DMS 273 treated with DMSO at 0.1 percent for 48 hours (cell line): ENCODE data around the gene CCDC136.

Experiments
- DNase-seq: peaks from one replicate; lab custom pipeline; 2025; lab: John Stamatoyannopoulos, UW

CCDC136 gene

DNA sequence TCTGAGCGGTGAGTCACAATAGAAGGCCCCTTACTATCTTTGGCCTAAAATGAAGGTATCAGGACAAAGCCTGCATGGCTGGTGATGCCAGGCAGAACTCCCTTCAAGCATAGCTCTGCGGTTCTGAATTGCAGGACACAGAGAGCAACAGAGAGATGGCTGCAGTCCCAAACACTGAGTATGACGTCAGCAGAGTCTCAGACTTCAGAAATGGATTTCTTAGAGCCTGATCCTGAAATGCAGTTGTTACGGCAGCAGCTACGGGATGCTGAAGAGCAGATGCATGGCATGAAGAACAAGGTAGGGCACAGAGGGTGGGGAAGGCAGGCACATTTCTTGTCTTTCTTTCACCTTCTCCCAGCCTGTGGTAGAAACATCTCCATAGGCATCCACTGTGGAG lies 13.5 kb downstream of the CCDC136 start:
- DNase-seq: no peak

DNA sequence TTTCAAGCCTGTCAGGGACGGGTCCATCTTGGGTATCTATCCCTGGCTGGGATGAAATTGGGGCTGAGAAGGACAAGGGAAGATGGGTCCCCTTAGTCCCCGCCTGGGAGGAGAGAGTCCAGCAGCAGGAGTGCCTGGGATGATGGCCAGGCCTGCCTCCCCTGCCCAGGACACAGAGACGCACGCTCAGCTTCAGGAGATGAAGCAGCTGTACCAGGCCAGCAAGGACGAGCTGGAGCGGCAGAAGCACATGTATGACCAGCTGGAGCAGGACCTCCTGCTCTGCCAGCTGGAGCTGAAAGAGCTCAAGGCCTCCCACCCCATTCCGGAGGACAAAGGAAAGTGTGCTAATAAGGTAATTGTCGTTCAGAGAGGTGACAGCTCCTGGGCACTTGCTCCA lies 15.4 kb downstream of the CCDC136 start:
- no peak for DNase-seq

DNA sequence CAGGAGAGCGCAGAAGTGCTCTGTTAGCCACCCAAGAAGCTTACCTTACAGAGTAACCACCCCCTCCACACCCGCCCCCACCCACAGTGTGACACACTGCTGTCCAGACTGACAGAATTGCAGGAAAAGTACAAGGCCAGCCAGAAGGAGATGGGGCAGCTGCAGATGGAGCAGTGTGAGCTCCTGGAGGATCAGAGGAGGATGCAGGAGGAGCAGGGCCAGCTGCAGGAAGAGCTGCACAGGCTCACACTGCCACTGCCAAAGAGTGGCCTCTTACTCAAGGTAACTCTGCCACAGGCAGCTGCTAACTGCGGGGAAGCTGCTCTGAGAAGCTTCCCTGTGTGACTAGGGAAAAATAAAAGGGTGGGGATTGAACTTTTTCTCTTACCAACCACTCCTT lies 17.6 kb downstream of the CCDC136 start:
- DNase-seq: no peak

DNA sequence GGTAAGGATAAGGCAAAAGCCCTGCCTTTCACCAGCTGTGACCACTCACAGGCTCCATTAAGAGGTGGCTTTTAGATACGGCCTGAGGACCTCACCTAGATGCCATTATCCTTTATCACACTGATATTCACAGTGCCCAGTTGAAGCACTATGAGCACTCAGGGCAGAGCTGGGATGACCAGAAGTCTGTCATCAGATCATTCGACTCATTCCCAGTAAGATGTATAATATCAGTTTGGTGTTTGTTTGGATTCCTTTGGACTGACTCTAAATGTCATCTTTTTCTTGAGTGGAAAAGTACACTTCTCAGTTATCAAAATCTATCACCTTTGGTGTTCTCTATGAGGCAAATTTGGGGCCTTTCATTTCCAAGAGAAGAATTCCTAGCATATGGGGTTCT lies 18.7 kb downstream of the CCDC136 start:
- DNase-seq: no peak

DNA sequence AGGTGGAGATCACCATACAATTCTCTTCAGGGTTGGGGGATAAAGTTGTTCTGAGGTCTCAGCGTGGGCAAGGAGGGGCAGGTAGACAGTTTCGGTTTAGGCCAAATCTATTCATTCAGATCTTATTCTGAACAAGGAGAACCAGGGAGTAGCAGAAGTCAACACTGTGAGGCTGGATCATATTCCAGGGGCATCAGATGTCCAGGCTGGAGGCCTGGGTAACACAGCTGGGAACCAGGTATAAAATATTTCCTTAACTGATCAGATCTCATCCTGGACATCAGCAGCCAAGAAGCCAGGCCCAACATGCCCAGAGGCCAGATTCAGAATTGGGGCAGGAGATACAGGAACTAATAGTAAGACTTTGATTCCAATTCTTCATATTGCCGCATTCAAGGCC lies 19.2 kb downstream of the CCDC136 start:
- no peak for DNase-seq

DNA sequence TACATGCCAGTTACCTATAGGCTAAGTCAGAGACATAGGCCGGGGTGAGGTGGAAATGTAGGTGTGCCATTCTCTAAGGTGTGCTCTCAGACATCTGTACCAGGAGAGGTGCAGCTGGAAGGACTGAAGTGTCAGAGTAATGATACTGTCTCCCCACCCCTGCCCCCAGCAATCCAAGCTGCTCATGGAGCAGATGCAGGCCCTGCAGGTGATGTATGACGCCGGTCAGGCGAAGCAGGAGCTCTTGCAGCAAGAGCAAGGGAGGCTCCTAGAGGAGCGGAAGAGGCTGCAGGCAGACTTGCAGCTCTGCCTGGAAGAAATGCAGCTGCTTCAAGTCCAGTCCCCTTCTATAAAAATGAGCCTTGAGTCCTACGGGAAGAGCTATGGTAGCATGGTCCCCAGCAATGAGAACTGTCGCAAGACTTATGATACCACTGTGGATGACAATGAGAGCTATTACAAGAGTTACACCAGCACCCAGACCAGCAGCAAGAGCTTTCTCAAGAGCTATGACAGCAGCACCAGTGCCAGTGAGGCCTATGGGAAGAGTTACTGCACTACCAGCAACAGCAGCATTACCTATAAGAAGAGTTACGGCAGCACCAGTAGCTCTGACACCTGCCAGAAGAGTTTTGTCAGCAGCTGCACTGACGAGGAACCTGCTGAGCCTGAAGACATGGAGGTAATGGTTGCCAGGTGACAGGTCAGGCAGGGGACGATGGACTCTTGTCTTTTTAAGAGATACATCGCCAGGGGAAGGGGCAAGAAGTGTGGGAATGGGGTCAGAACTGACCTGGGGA lies 20.1 kb downstream of the CCDC136 start:
- DNase-seq: no peak

DNA sequence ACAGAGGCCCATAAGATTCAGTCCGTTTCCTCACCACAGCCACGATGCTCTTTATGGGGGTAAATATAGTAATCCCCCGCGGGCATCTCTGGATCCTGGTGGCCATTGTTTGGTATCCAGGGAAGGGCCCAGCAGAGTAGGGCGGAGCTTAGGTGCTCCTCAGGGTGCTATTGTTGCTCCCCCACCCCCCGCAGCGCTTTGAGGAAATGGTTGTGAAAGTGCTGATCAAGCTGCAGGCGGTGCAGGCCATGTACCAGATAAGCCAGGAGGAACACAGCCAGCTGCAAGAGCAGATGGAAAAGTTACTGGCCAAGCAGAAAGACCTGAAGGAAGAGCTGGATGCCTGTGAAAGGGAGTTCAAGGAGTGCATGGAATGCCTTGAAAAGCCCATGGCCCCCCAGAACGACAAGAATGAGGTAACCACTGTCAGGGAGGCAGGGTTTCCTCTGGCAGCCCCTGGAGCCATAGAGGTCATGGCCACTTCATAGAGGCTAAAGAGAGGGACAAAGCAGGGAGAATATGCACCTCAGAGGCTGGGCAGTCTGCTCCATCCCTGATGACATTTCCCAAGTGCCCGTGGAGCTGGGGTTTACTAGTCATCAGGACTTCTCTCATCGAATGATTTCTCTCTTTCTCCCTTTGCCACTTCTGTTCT lies 20.9 kb downstream of the CCDC136 start:
- DNase-seq: no peak

DNA sequence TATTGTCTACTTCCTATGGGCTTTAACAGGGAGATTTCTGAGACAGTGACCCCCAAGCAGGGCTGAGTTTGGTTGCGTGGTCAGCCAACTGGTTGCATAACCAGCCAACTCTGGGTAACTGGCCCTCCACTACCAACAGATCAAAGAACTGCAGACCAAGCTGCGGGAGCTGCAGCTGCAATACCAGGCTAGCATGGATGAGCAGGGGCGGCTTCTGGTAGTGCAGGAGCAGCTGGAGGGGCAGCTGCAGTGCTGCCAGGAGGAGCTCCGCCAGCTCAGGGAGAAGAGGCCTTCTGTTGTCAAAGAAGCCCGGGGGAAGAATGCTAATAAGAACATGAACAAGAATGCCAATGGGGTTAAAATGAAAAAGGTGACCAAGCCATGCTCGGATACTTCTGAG lies 22.7 kb downstream of the CCDC136 start:
- peak; percentile 29 for DNase-seq

DNA sequence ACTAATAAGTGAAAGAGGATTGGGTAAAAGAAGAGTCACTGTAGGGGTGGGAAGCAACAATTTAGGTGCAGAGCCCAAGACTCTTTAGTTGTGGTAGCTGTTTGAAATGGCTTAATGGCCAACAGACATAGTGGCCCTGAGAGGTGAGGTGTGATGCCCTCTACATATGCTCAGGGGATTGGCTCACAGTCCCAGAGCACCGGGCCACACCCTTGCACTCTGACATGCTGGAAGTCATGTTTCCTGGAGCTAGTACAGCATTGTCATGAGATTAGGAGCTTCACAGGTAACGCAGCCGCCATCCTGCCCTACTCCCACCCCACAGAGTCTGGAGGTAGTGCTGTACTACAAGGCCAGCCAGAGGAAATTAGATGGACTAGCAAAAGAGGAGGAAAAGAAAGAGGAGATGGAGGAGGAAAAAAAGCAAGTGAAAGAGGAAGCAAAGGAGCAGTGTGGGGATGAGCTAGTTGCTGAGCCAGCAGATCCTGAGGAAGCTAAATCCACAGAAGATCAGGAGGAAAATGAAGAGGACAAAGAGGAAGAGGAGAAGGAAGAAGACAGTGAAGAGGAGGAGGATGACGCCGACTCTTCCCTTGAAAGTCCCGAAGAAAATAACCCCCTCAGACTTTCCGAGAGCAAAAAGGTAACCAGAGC lies 23.6 kb downstream of the CCDC136 start:
- no peak for DNase-seq

DNA sequence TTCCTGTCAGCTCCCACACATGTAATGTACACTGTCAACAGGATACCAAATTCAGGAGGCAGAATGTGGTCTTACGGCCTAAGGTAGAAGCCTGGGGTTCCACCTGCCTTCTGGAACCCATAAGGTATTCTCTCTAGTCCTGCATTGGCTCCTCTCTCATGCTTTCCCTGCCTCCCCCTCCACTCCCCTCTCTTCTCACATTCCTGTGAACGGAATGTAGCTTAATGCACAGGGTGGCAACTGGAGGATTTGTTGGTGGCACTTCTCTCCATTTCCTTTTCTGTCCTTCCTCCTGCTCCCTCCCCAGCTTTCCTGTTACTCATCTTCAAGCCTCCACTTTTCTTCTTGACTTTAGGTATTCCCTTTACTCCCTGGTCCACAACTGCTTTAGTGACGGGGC lies 26.9 kb downstream of the CCDC136 start:
- DNase-seq: no peak

DNA sequence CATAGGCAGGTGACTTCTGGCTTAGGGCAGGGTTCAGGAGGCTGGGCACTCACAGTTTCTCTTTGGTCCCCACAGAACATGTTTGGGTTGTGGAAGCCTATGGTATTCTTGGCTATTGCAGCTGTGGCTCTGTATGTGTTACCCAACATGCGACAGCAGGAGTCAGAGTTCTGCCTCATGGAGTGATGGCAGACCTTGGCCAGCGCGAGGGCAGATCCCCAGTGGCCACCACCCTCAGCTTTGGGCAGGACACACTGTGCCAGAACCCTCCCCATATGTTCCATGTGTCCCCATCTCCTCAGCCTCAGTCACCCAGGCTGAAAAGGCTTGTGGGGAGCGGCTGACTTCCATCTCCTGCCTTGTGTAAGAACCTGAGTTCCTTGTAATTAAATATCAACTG lies 30.0 kb downstream of the CCDC136 start:
- no peak for DNase-seq

DNA sequence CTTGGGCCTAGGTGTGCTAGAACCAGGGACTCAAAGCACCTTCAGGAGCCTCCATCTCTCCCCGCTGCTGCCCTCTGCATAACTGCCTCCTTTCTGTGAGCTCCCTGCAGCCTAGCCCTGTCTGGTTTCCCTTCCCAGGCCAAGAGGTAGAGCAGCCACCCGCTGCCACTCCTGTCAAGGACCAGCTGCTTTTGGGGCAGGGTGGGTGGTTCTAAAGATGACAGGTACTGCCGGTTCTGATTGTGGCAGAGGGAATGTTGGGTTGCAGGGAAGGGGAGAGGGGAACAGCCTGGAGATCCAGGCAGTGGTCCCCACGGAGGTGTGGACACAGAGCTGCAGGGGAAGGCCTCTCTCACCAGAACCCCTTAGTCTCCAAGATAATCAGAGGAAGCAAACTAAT lies 34.7 kb downstream of the CCDC136 start:
- no peak for DNase-seq

DNA sequence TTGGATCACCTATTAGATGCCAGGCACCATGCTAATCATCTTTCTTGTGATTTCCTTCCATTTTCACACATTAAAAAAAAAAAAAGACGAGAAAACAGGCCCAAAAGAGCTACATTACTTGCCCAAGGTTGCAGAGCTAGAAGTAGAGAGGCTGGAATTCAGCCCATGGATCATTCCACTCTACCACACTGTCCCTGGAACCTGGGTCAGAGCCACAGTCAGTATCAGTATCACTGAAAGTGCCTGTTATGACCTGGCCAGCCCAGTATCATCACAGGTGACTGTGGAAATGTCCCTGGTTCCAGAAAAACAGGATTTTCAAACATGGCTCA lies 35.1 kb downstream of the CCDC136 start:
- DNase-seq: no peak

DNA sequence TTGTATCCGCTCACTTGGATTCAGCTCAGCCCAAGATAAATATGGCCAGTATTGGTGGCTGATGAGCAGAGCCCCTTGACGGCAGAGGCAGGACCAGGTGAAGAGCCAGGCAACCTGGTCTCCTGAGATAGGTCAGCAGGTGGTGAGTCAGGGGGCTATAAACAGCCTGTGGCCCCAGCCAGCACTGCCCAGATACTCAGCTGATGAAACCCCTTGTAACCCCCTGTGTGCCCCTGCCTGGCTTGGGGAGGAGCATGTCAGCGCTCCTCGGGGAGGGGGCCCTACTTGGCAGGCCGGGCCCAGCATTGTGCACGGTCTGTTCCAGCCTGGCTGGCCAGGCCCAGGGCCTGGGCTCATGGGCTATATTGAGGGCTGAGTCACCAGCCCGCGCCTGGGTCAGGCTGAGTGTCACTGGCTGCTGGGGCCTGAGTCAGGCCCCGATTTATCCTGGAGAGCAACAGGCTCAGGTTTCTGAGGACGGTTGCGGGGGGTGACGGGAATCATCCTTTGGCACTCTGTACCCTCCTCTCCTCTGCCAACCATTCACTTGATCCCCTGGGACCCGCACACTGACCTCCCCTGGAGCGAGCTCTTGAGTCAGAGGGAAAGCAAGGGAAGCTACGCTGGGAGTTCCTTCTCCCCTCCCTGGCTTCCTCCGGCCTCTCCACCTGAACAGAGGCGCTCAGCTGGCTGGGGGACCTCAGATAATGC lies 35.6 kb downstream of the CCDC136 start:
- no peak for DNase-seq

DNA sequence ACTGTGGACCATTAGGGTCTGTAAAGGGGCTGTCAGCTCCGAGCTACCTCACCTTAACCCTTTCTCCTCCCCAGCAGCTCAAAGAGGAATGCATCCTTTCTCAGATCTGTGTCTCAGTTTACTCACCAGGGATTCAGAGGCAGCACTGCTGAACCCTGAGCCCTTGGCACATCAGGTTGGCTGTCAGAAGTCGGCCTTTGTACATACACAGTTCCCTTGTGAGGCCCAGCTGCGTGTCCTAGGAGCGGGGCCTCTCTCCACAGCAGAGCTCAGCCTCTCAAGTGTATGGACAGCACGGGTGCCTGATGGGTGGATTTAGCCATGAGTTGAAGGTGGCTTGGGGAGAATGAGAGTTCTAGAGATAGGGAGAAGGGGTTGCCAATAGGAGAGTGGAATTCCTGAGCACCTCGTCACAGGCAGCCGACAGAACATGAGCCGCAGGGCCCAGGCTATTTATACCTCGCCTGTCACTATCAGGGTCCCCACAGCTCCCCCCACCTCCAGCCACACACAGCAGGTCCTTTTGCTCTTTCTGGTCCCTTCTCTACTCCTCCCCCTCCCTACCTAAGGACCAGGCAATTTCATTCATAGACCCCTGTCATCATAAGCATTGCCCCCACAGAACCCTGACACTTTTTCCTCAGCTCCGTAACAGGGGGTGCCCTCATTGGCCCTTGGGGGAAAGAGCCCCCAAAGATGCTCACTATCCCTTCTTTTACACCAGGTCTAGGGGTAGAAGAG lies 36.4 kb downstream of the CCDC136 start:
- no peak for DNase-seq

DNA sequence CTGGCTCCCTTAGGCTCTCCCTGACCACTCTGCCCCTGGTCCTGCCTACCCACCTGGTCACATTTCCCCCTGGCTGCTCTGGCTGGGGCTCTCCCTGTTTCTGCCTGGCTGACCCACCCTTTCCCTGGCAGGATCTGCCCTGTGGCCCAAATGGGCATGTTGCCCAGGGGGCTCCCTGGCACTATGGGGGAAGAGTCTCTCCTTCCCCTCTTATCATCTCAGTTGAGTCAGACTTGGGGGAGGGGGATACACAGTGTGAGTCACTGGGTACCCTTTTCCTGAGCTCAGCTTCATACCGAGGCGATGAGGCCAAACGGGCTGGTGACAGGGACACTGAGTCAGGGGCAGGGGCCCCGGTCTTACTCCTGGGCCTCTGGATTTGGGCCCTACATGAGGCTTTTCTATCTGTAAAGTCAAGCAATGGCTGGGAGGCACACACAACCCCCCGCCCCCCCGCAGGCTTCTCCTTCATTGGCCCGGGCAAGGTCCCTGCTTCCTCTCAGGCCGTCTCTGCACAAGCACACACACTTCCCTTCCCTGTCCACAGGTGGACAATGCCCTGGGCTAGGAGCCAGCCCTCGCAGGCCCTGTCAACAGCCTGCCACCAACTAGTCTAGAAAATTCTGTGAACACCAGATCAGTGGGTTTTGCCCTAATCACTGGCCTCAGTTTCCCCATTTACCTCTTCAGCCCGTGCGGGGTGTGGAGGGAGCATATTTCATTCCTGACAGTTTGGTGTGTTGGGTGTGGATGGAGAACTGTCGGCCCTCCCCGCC lies 37.8 kb downstream of the CCDC136 start:
- DNase-seq: no peak

DNA sequence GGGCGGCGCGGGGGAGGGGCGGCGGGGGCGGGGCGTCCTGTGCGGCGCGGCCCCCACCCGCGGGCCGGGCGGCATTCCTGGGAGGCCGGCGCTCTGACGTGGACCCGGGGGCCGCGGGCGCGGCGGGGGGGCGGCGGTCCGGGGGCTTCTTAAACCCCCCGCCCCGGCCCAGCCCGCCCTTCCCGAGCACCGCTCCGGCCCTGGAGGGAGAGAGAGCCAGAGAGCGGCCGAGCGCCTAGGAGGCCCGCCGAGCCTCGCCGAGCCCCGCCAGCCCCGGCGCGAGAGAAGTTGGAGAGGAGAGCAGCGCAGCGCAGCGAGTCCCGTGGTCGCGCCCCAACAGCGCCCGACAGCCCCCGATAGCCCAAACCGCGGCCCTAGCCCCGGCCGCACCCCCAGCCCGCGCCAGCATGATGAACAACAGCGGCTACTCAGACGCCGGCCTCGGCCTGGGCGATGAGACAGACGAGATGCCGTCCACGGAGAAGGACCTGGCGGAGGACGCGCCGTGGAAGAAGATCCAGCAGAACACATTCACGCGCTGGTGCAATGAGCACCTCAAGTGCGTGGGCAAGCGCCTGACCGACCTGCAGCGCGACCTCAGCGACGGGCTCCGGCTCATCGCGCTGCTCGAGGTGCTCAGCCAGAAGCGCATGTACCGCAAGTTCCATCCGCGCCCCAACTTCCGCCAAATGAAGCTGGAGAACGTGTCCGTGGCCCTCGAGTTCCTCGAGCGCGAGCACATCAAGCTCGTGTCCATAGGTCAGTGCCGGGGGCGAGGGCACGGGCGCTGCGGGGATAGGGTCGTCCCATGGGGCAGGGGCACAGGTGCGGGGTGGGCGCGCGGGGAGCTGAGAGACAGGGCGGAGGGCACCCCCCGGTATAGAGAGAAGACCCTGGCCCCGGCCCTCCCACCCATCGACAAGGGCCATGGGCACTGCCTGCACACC lies 38.7 kb downstream of the CCDC136 start, which contains the start of gene FLNC:
Gene FLNC (plus strand): TSS at position 176 of the 947 bp plus-strand sequence. CDS start 232 bp downstream, at position 408.
- DNase-seq: no peak

DNA sequence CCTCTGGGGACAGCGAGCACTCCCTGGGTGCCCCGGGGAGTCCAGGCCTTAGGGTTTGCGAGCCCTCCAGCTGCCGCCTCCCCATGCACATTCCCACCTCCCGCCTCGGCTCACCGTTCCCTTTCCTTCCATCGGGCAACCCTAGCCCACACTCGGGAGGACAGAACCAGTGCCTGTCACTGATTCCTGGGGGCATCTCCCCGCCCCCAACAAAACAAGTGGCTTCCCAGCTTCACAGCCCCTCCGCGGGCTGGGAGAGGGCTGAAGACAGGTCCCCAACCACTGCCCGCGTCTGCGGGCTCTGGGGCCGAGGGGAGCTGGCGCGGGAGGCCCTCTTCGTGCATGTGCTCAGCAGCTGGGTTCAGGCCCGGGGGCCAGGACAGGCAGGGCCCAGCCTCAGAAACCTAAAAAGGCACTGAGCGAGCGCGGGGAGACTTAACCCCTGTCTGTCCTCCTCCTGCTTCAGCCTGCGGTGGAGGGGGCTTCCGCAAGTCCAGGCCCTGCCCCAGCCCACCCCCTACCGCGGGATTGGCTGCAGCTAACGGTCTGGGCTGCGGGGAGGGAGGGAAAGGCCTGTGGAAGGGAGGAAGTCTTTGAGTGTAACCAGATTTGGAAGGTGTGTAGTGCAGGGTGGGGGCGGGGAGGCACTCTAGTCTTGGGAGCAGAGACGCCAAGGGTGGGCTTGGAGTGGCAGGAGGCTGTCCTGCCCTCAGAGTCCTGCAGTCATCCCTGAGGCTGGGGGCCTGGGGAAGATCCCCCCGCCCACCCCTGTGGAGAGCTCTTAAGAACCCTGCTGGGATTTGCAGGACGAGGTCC lies 39.6 kb downstream of the CCDC136 start:
- peak; percentile 77 for DNase-seq
